GM12878 (cell line): ENCODE data around the gene FAM89B. TPM values are rescaled to one million over a fixed set of nuclear protein-coding genes. Genes with fewer than 3 reads are reported as not detected.

Experiments used
- ATAC-seq: fragments of 200-7000 bp; cut with Tn5 transposase; 3 replicates; pipeline ENCODE4 v1.9.1; 2020; ENCODE audit warnings: mild to moderate bottlenecking, moderate library complexity
- BruUV-seq: library from RNA; stranded (reverse); fragments of 400-500 nt; replicated peaks from 2 replicates; lab custom pipeline; 2021; lab: Mats Ljungman, UMichigan
- CTCF ChIA-PET: fragments of 300-600 bp; sonication (Branson Sonifier 250); formaldehyde crosslinking; extraction: SDS; loops from one replicate; lab custom pipeline; 2021; ENCODE audit warnings: inconsistent platforms; lab: Yijun Ruan, JAX
- POLR2A ChIA-PET: fragments of 350-600 bp; formaldehyde crosslinking; extraction: SDS; loops from one replicate; lab custom pipeline; 2021; ENCODE audit warnings: inconsistent platforms; lab: Charles Lee
- RAD21 ChIA-PET: fragments of 300-600 bp; sonication (Branson Sonifier 250); formaldehyde crosslinking; loops from one replicate; lab custom pipeline; 2023; ENCODE audit warnings: antibody characterized with exemption; ENCODE audit not compliant: unreplicated experiment; lab: Charles Lee
- SMC1A ChIA-PET: fragments of 300-600 bp; sonication (Branson Sonifier 250); formaldehyde crosslinking; loops from one replicate; lab custom pipeline; 2023; ENCODE audit not compliant: unreplicated experiment, uncharacterized antibody; lab: Charles Lee
- DNase-seq: peaks from one replicate; pipeline ENCODE4 v3.0.0-alpha.2; 2011; ENCODE audit warnings: low read depth, low spot score
- FAIRE-seq: peaks from 3 replicates; lab custom pipeline; 2011; peaks lifted over from hg19 to GRCh38; lab: Jason Lieb, UNC
- H2AFZ ChIP-seq: 2 replicates; pipeline ENCODE4 v1.6.0; 2011; ENCODE audit warnings: low read depth, low read length, control low read depth; ENCODE audit not compliant: control insufficient read depth
- H3K27ac ChIP-seq: 2 replicates; pipeline ENCODE4 v1.5.1; 2011; ENCODE audit warnings: control low read depth; ENCODE audit not compliant: control insufficient read depth, insufficient read depth
- H3K27me3 ChIP-seq, 2 experiments: replicated peaks in 1 of 2; 2 replicates each; pipeline versions ENCODE4 v1.6.0 to v1.6.1; 2011; ENCODE audit warnings: low read length in 1 of 2; ENCODE audit not compliant: control insufficient read depth in 2 of 2, insufficient read depth in 2 of 2
- H3K36me3 ChIP-seq, 2 experiments: 2 replicates each; pipeline ENCODE4 v1.5.1; 2011; ENCODE audit warnings: low read length in 1 of 2; ENCODE audit not compliant: control insufficient read depth in 2 of 2, insufficient read depth in 2 of 2
- H3K4me1 ChIP-seq: 2 replicates; pipeline ENCODE4 v1.6.1; 2011; ENCODE audit warnings: mild to moderate bottlenecking, low read length, moderate library complexity, mixed read lengths; ENCODE audit not compliant: control insufficient read depth, insufficient read depth
- H3K4me2 ChIP-seq: 2 replicates; pipeline ENCODE4 v1.6.0; 2011; ENCODE audit warnings: control low read depth; ENCODE audit not compliant: control insufficient read depth, insufficient read depth
- H3K4me3 ChIP-seq: fragments of 200-600 bp; sonication (generic); 2 replicates; pipeline ENCODE4 v1.5.1; 2016
- H3K79me2 ChIP-seq: 2 replicates; pipeline ENCODE4 v1.6.0; 2011; ENCODE audit warnings: low read length; ENCODE audit not compliant: control insufficient read depth, insufficient read depth
- H3K9ac ChIP-seq: 2 replicates; pipeline ENCODE4 v1.8.0; 2011; ENCODE audit warnings: low read length, control low read depth, mixed read lengths; ENCODE audit not compliant: control insufficient read depth, insufficient read depth
- H3K9me3 ChIP-seq: replicated peaks from 3 replicates; pipeline ENCODE4 v1.5.1; 2011; ENCODE audit warnings: mild to moderate bottlenecking, low read length; ENCODE audit not compliant: control insufficient read depth, insufficient read depth
- H4K20me1 ChIP-seq: 2 replicates; pipeline ENCODE4 v1.6.0; 2011; ENCODE audit not compliant: control insufficient read depth, insufficient read depth
- BRCA1 ChIP-seq: IDR thresholded peaks from 2 replicates; pipeline ENCODE4 v1.6.1; 2011; ENCODE audit warnings: low read depth, low read length, improper control_type of control experiment
- CBFB ChIP-seq: IDR thresholded peaks from 2 replicates; pipeline ENCODE4 v1.6.1; 2016; ENCODE audit warnings: antibody characterized with exemption, low read depth
- CBX3 ChIP-seq: fragments of 200-600 bp; sonication (generic); IDR thresholded peaks from 2 replicates; pipeline ENCODE4 v1.6.1; 2016; ENCODE audit warnings: low read depth, borderline replicate concordance
- CBX5 ChIP-seq: sonication (generic); IDR thresholded peaks from 2 replicates; pipeline ENCODE4 v1.6.1; 2016; ENCODE audit warnings: low read depth, moderate library complexity, mild to moderate bottlenecking, inconsistent platforms
- EED ChIP-seq: sonication (generic); IDR thresholded peaks from 2 replicates; pipeline ENCODE4 v1.6.1; 2016; ENCODE audit warnings: antibody characterized with exemption, low read depth
- FOXM1 ChIP-seq: IDR thresholded peaks from 2 replicates; pipeline ENCODE4 v1.6.1; 2012; ENCODE audit warnings: low read depth, mild to moderate bottlenecking, inconsistent platforms, low read length, moderate library complexity
- HCFC1 ChIP-seq: fragments of 150-350 bp; IDR thresholded peaks from 2 replicates; pipeline ENCODE4 v1.6.1; 2014; ENCODE audit warnings: low read length
- HDAC6 ChIP-seq: fragments of 200-600 bp; sonication (generic); IDR thresholded peaks from one replicate; pipeline ENCODE4 v1.8.0; 2017; ENCODE audit warnings: antibody characterized with exemption; ENCODE audit not compliant: unreplicated experiment
- IKZF1 ChIP-seq: fragments of 450-650 bp; conservative IDR thresholded peaks from 2 replicates; pipeline ENCODE4 v1.6.1; 2017; ENCODE audit warnings: antibody characterized with exemption, mild to moderate bottlenecking
- IKZF2 ChIP-seq, 2 experiments: fragments of 450-650 bp; IDR thresholded peaks; 2 replicates each; pipeline ENCODE4 v1.6.1; 2017; ENCODE audit warnings: mild to moderate bottlenecking in 2 of 2, moderate library complexity in 2 of 2
- NR2C1 ChIP-seq: fragments of 450-650 bp; IDR thresholded peaks from 2 replicates; pipeline ENCODE4 v1.6.1; 2017; ENCODE audit warnings: antibody characterized with exemption, mild to moderate bottlenecking, moderate library complexity
- POLR2AphosphoS2 ChIP-seq: IDR thresholded peaks from 2 replicates; pipeline ENCODE4 v1.6.1; 2011; ENCODE audit warnings: low read depth, mild to moderate bottlenecking, low read length, improper control_type of control experiment, moderate library complexity
- SIX5 ChIP-seq: IDR thresholded peaks from 2 replicates; pipeline ENCODE4 v1.6.1; 2011; ENCODE audit warnings: mild to moderate bottlenecking, low read depth, low read length, moderate library complexity; ENCODE audit not compliant: severe bottlenecking
- SMAD5 ChIP-seq: IDR thresholded peaks from 2 replicates; pipeline ENCODE4 v1.6.1; 2016; ENCODE audit warnings: antibody characterized with exemption, low read depth
- SMARCA5 ChIP-seq: fragments of 450-650 bp; IDR thresholded peaks from 2 replicates; pipeline ENCODE4 v1.6.1; 2017; ENCODE audit warnings: mild to moderate bottlenecking
- SREBF2 ChIP-seq: IDR thresholded peaks from 2 replicates; pipeline ENCODE4 v1.6.1; 2012; ENCODE audit warnings: mild to moderate bottlenecking, low read length
- STAT1 ChIP-seq: fragments of 450-650 bp; conservative IDR thresholded peaks from 2 replicates; pipeline ENCODE4 v1.6.1; 2014; ENCODE audit warnings: antibody characterized with exemption, mild to moderate bottlenecking
- TAF1 ChIP-seq: IDR thresholded peaks from 2 replicates; pipeline ENCODE4 v1.6.1; 2011; ENCODE audit warnings: mild to moderate bottlenecking, low read depth, low read length, borderline replicate concordance
- TCF3 ChIP-seq: IDR thresholded peaks from 2 replicates; pipeline ENCODE4 v1.6.1; 2012; ENCODE audit warnings: low read depth, mild to moderate bottlenecking, low read length, borderline replicate concordance; ENCODE audit not compliant: insufficient read depth
- WGBS: methylation state at CpG from one replicate; pipeline ENCODE4 v1.1.6; 2016; ENCODE audit warnings: low lambda C conversion rate; ENCODE audit not compliant: insufficient replicate concordance, insufficient coverage; ENCODE audit errors: missing lambda C conversion rate; 5-methylcytosine and 5-hydroxymethylcytosine counted together
- in situ Hi-C: fragments of 300-500 bp; cut with MboI; formaldehyde crosslinking; loops from 9 replicates; pipeline ENCODE4 v1.14.3; 2018; ENCODE audit warnings: mixed read lengths
- intact Hi-C: fragments of 100-400 bp; cut with micrococcal nuclease; formaldehyde crosslinking; loops from one replicate; pipeline ENCODE4 v1.14.2; 2022; ENCODE audit not compliant: unreplicated experiment
- polyA plus RNA-seq, 11 experiments: library from polyadenylated mRNA; depleted of rRNA in 4 of 11; unstranded in 6 of 11; stranded (reverse) in 5 of 11; fragments of >200 nt; fragmentation: Nextera tagmentation in 4 of 11; fragmentation: Illumina TruSeq in 1 of 11; extraction: Ambion mirVana in 4 of 11; extraction: Trizol in 1 of 11; gene quantifications; 1 replicate in 1 of 11; 2 replicates in 10 of 11; pipeline versions ENCODE4 v1.2.1 to v1.2.3, GENCODE V29; 2011 to 2016; ENCODE audit warnings: inconsistent platforms in 2 of 11, missing spikeins in 2 of 11, low read depth in 1 of 11
- total RNA-seq, 4 experiments: library from RNA; depleted of rRNA in 3 of 4; stranded (reverse); fragments of >200 nt in 3 of 4; fragmentation: Illumina TruSeq in 1 of 4; extraction: Trizol in 1 of 4; gene quantifications; 2 replicates each; pipeline versions ENCODE4 v1.2.1 to v1.2.3, GENCODE V29; 2013 to 2021
- TF ChIP-seq, protein P1 (sequence below): fragments of 450-650 bp; conservative IDR thresholded peaks from 2 replicates; pipeline ENCODE4 v1.6.1; 2017; ENCODE audit warnings: mild to moderate bottlenecking, moderate library complexity

Gene FAM89B
- total and polyA plus RNA-seq, 10 of the 15 experiments (the other 5 are each of a cell fraction or from before 2014, with no cell fraction given): 0.34 to 36.7 (median 9.8) TPM

GRCh38 chr11:65604258-65604657 lies 31.9 kb downstream of the FAM89B start:
- Histone ChIP-seq H3K27me3 (no peaks in the 10 kb centered on the region), H3K4me3 (no peak overlapping the region), H2AFZ (no peak overlapping the region), H3K4me2 (no peak overlapping the region), H3K4me1 (no peaks in the 10 kb centered on the region), H3K9me3 (no peaks in the 10 kb centered on the region), H3K9ac (no peak overlapping the region), H4K20me1 (no peaks in the 10 kb centered on the region), H3K36me3 (peaks cover 18 to 28% of the 10 kb centered on the region in 2 experiments; a peak in 3 of 4 replicates), H3K79me2 (no peaks in the 10 kb centered on the region), H3K27ac (no peak overlapping the region)
- no peak for TF ChIP-seq HDAC6
- TF ChIP-seq FOXM1: no peak
- TF ChIP-seq IKZF1: no peak
- no peak for TF ChIP-seq POLR2AphosphoS2
- no peak for TF ChIP-seq NR2C1
- TF ChIP-seq SMAD5: no peak
- no peak for TF ChIP-seq CBX5
- no peak for TF ChIP-seq SREBF2
- TF ChIP-seq SIX5: no peak
- no peak for TF ChIP-seq SMARCA5
- no peak for TF ChIP-seq CBFB
- no peak for TF ChIP-seq TCF3
- TF ChIP-seq CBX3: no peak
- no peak for TF ChIP-seq TAF1
- no peak for TF ChIP-seq HCFC1
- TF ChIP-seq EED: no peak
- TF ChIP-seq IKZF2 (IDR thresholded peaks at IDR 0.05): no peak
- TF ChIP-seq, protein P1, sequence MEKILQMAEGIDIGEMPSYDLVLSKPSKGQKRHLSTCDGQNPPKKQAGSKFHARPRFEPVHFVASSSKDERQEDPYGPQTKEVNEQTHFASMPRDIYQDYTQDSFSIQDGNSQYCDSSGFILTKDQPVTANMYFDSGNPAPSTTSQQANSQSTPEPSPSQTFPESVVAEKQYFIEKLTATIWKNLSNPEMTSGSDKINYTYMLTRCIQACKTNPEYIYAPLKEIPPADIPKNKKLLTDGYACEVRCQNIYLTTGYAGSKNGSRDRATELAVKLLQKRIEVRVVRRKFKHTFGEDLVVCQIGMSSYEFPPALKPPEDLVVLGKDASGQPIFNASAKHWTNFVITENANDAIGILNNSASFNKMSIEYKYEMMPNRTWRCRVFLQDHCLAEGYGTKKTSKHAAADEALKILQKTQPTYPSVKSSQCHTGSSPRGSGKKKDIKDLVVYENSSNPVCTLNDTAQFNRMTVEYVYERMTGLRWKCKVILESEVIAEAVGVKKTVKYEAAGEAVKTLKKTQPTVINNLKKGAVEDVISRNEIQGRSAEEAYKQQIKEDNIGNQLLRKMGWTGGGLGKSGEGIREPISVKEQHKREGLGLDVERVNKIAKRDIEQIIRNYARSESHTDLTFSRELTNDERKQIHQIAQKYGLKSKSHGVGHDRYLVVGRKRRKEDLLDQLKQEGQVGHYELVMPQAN: no peak
- TF ChIP-seq STAT1: no peak
- no peak for TF ChIP-seq BRCA1
- DNase-seq (no peak), ATAC-seq (no peak), FAIRE-seq (no peak)
- POLR2A ChIA-PET: interaction anchor here (0.6 to 1.4 kb wide), 6 partner anchors 9 to 34 kb away, joined by 3 to 5 read pairs (median 3); partner anchors contain the start of genes PCNX3 and ZNRD2
- 100% methylated on average over 1 of the region's 1 CpG for WGBS
- SMC1A ChIA-PET: interaction anchor here (1.9 kb wide), 1 partner anchor 11 kb away, joined by 6 read pairs; no protein-coding TSS in a partner anchor
- intact Hi-C loops: no loop called here
- no TSS peak for BruUV-seq
- RAD21 ChIA-PET: interaction anchor here (0.5 to 0.7 kb wide), 2 partner anchors 28 to 460 kb away, joined by 3 read pairs; no protein-coding TSS in a partner anchor
- in situ Hi-C loops: no loop called here
- CTCF ChIA-PET: interaction anchor here (0.6 to 1.5 kb wide), 5 partner anchors 9 to 275 kb away, joined by 3 to 8 read pairs (median 4); partner anchors contain the start of genes KCNK7 and PCNX3
